ENCODE data around the gene PIK3CA.
A peak's percentile ranks its signal among the peaks of the same experiment; 100 is the strongest.

The PIK3CA gene

DNA sequence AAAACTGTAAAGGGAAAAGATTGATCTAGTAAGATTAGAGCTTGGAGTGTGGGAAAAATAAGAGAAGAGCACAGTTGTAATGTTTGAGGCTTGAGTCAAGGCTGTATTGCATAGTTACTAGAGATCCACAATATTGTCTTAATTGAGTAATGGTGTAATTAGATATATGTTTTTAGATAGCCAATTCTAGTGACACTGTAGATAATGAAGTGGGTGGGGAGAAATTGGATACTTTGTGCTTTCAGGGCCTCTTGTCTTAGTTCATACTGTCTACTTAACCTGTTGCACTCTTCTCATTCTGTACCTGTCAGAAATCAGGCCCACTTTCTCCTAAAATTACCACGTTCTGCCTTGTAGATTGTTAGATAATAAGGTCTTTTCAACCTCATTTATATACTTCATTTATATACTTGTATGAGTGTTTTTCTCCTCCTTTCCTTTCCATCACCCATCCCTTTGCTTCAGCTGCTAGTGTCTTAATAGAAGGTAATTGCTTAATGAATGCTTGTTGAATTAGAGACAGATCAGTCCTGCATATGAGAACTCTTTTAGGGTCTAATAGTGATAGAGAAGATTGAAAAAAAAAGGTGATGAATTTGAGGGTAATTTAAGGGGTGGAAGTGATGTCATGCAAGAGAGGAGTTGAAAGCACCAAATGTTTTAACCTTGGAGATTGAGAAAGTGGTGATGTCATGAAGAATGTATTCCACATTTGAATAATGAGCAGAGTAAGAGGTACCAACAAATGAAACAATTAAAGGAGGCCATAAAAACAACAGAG, 32.0 kb downstream of the PIK3CA start:
- Histone ChIP-seq H3K27ac (ENCODE audit: low read length) (no peak overlapping the region), H3K4me1 (ENCODE audit: control insufficient read depth, low read depth, low read length) (peaks cover 31% of the 10 kb centered on the region)

DNA sequence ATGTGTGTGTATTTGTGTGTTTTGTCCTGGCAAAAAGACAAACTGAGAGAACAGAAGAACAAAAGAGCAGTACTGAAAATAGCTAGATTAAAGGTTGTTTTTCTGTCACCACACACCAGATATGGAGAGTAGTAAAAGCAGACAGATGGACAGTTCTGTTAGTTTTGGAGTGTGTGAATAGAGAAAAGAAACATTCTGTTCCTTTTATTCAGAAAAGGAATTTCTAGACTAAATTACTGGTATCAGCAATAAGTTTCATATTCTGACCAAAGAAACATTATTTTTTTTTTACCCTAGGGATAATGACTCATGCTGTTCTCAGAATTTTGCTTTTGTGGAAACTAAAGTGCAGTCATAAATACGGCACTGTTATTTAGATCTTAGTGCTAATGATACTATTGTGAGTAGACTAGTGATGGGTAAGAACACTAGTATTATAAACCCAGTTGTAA, 32.9 kb downstream of the PIK3CA start:
- H3K9ac ChIP-seq (ENCODE audit: low read length): no peak overlapping the region

More for the DNA sequence above, 32.0 kb downstream of the PIK3CA start:
- Histone ChIP-seq H3K4me3 (ENCODE audit: low read length) (no peak overlapping the region), H3K9ac (ENCODE audit: low read length) (no peak overlapping the region), H3K36me3 (ENCODE audit: control insufficient read depth, low read depth, low read length) (no peaks in the 10 kb centered on the region), H3K9me3 (ENCODE audit: control insufficient read depth, low read depth, low read length) (no peaks in the 10 kb centered on the region), H3K27me3 (ENCODE audit: control insufficient read depth, insufficient read depth, low read length) (no peaks in the 10 kb centered on the region)

DNA sequence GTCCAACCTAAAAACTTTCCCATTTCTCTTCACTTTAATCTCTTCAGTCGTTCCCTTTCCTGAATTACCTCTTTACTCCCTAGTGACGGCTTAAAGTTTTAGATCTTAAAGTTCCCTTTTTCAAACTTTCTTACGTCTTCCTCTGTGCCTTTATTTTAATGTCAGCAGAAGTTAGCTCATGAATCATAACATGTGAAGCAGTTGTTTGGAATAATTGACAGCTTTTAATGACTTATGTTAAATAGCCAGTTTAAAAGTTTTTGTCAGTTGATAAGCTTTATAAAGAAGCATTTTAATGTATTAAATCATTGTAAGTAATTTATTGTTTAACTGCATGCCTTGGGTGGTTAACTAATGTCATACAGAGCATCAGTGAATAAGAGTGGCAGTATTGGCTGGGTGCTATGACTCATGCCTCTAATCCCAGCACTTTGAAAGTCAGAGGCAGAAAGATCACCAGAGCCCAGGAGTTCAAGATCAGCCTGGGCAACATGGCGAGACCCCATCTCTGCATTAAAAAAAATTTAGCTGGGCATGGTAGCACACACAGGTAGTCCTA, 33.9 kb downstream of the PIK3CA start:
- H3K9me3 ChIP-seq (ENCODE audit: control insufficient read depth, low read depth, low read length): no peaks in the 10 kb centered on the region

More for the DNA sequence above, 32.9 kb downstream of the PIK3CA start:
- H3K4me3 ChIP-seq (ENCODE audit: low read length): no peak overlapping the region
- H3K36me3 ChIP-seq (ENCODE audit: control insufficient read depth, low read depth, low read length): no peaks in the 10 kb centered on the region
- H3K27ac ChIP-seq (ENCODE audit: low read length): no peak overlapping the region
- no peaks in the 10 kb centered on the region for H3K9me3 ChIP-seq (ENCODE audit: control insufficient read depth, low read depth, low read length)
- no peaks in the 10 kb centered on the region for H3K27me3 ChIP-seq (ENCODE audit: control insufficient read depth, insufficient read depth, low read length)
- peaks cover 22% of the 10 kb centered on the region for H3K4me1 ChIP-seq (ENCODE audit: control insufficient read depth, low read depth, low read length)

DNA sequence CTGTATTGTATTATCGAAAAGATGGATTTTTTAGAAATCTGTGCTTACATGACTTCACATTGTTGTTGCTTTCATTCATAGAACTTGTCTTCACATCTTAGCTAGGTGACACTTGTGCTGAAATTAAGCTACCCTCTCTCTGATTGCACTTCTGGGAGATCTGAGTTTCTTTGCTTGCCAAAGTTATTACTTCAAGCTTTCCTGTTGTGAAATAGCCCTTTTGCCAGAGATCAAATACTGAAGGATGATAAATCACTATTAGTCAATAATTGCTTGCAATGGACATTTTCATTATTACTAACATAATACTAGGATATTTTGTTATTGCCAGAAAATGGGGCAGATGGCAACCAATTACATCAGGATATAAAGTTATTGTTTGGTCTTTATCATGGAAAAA, 34.7 kb downstream of the PIK3CA start:
- no peak overlapping the region for H3K9ac ChIP-seq (ENCODE audit: low read length)
- H3K27me3 ChIP-seq (ENCODE audit: control insufficient read depth, insufficient read depth, low read length): no peaks in the 10 kb centered on the region
- peaks cover 23% of the 10 kb centered on the region for H3K4me1 ChIP-seq (ENCODE audit: control insufficient read depth, low read depth, low read length)
- H3K9me3 ChIP-seq (ENCODE audit: control insufficient read depth, low read depth, low read length): no peaks in the 10 kb centered on the region
- no peak overlapping the region for H3K27ac ChIP-seq (ENCODE audit: low read length)
- no peak overlapping the region for H3K4me3 ChIP-seq (ENCODE audit: low read length)
- H3K36me3 ChIP-seq (ENCODE audit: control insufficient read depth, low read depth, low read length): no peaks in the 10 kb centered on the region

More for the DNA sequence above, 33.9 kb downstream of the PIK3CA start:
- Histone ChIP-seq H3K27ac (ENCODE audit: low read length) (no peak overlapping the region), H3K27me3 (ENCODE audit: control insufficient read depth, insufficient read depth, low read length) (no peaks in the 10 kb centered on the region), H3K36me3 (ENCODE audit: control insufficient read depth, low read depth, low read length) (no peaks in the 10 kb centered on the region), H3K9ac (ENCODE audit: low read length) (no peak overlapping the region), H3K4me3 (ENCODE audit: low read length) (no peak overlapping the region), H3K4me1 (ENCODE audit: control insufficient read depth, low read depth, low read length) (peaks cover 23% of the 10 kb centered on the region)

DNA sequence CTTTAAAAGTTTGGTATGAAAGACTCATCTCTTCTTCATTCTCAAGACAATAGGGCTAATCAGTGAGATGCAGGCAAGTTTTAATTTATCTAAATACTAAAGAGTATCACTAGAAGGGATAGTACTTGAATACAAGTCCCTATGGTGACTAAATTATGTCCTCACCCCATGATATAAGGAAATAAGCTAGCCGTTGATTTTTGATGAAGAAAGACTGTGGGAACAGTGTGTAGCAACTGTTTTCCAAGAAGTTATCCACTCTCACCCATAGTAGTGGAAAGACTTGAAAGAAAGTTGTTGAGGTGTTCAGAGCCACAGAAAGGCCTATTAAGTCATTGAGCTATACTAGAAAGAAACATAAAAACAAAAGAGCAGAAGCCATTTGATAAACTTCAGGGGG, 36.7 kb downstream of the PIK3CA start:
- Histone ChIP-seq H3K9ac (ENCODE audit: low read length) (no peak overlapping the region), H3K4me3 (ENCODE audit: low read length) (no peak overlapping the region), H3K9me3 (ENCODE audit: control insufficient read depth, low read depth, low read length) (no peaks in the 10 kb centered on the region), H3K27me3 (ENCODE audit: control insufficient read depth, insufficient read depth, low read length) (no peaks in the 10 kb centered on the region), H3K4me1 (ENCODE audit: control insufficient read depth, low read depth, low read length) (peaks cover 23% of the 10 kb centered on the region), H3K27ac (ENCODE audit: low read length) (no peak overlapping the region), H3K36me3 (ENCODE audit: control insufficient read depth, low read depth, low read length) (no peaks in the 10 kb centered on the region)

DNA sequence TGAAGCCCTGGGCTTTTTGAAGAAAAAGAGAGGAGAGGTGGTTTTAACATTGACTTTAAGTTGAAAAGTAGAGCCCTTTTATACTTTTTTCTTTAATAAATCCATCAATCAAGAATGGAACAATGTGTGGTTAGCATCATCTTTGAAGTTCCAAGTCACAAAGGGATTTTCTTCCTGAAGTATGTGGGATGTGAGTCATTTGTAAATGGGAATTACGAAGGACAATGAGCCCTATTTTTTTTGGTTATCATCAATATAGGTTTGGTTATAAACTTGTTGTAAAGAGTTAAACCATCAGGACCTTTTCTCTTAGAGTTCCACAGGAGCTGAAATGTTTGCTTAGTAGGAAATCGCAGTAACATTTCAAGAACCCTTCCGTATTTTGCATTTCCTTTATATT, 38.3 kb downstream of the PIK3CA start:
- no peaks in the 10 kb centered on the region for H3K9me3 ChIP-seq (ENCODE audit: control insufficient read depth, low read depth, low read length)

DNA sequence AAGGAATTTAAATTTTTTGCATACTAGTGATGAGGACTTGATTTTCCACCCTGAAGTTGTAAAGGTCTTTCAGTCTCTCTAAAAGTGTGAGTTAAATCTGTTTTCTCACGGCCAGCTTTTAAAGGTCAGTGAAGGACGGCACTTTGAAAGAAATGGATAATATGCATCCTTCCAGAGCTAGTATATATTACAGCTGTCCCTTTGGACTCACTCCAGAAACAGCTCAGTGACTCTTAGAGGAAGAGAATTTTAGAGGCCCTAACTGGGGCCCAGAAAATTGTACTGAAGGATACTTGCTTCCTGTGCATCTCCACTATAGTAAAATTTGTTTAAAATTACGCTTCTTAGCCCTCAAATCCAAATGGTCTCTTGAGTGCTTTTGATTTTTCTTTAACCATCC, 41.6 kb downstream of the PIK3CA start:
- H3K4me1 ChIP-seq (ENCODE audit: control insufficient read depth, low read depth, low read length): peaks cover 27% of the 10 kb centered on the region
- H3K9me3 ChIP-seq (ENCODE audit: control insufficient read depth, low read depth, low read length): no peaks in the 10 kb centered on the region
- no peaks in the 10 kb centered on the region for H3K36me3 ChIP-seq (ENCODE audit: control insufficient read depth, low read depth, low read length)
- H3K4me3 ChIP-seq (ENCODE audit: low read length): no peak overlapping the region
- no peak overlapping the region for H3K9ac ChIP-seq (ENCODE audit: low read length)
- H3K27ac ChIP-seq (ENCODE audit: low read length): no peak overlapping the region
- H3K27me3 ChIP-seq (ENCODE audit: control insufficient read depth, insufficient read depth, low read length): no peaks in the 10 kb centered on the region

More for the DNA sequence above, 38.3 kb downstream of the PIK3CA start:
- H3K4me1 ChIP-seq (ENCODE audit: control insufficient read depth, low read depth, low read length): peaks cover 23% of the 10 kb centered on the region
- no peaks in the 10 kb centered on the region for H3K27me3 ChIP-seq (ENCODE audit: control insufficient read depth, insufficient read depth, low read length)
- no peak overlapping the region for H3K9ac ChIP-seq (ENCODE audit: low read length)
- no peak overlapping the region for H3K27ac ChIP-seq (ENCODE audit: low read length)
- H3K4me3 ChIP-seq (ENCODE audit: low read length): no peak overlapping the region
- no peaks in the 10 kb centered on the region for H3K36me3 ChIP-seq (ENCODE audit: control insufficient read depth, low read depth, low read length)

DNA sequence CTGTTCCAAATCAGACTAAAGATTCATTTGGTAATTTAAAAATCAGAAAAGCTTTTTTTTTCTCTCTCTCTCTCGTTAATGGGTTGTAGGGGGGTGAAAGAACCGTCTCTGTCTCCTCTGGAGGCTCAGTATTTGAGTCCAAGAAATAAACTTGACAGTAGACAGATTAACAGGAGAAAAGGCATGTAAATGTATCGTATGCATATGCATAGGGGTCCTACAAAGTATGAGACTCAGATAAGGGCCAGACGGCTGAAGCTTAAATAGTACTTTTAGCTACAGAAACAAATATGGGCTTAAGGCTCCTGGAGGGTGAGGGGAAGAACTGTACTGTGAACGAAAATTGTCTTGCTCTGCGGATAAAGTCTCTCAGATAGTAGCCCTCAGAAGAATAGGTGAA, 42.4 kb downstream of the PIK3CA start:
- H3K9ac ChIP-seq (ENCODE audit: low read length): no peak overlapping the region
- H3K27ac ChIP-seq (ENCODE audit: low read length): peak overlapping the region; percentile 16
- no peaks in the 10 kb centered on the region for H3K9me3 ChIP-seq (ENCODE audit: control insufficient read depth, low read depth, low read length)
- no peaks in the 10 kb centered on the region for H3K36me3 ChIP-seq (ENCODE audit: control insufficient read depth, low read depth, low read length)
- H3K27me3 ChIP-seq (ENCODE audit: control insufficient read depth, insufficient read depth, low read length): no peaks in the 10 kb centered on the region
- no peak overlapping the region for H3K4me3 ChIP-seq (ENCODE audit: low read length)
- H3K4me1 ChIP-seq (ENCODE audit: control insufficient read depth, low read depth, low read length): peaks cover 32% of the 10 kb centered on the region

DNA sequence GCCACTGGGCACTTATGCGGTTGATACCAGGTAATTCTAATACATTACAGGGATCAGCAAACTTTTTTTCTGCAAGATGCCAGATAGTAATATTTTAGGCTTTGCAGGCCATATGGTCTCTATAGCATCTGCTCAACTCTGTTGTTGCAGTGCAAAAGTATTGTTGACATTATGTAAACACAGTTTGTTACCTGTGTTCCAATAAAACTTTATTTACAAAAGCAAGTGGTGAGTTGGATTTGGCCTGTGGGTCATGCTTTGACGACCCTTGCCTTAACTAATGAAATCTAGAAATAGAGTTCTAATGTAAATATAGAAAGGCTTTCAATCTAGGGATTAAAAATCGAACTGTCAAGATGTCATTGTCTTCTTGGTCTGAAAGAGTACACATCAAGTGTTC, 44.4 kb downstream of the PIK3CA start:
- no peaks in the 10 kb centered on the region for H3K9me3 ChIP-seq (ENCODE audit: control insufficient read depth, low read depth, low read length)
- peaks cover 32% of the 10 kb centered on the region for H3K4me1 ChIP-seq (ENCODE audit: control insufficient read depth, low read depth, low read length)
- no peaks in the 10 kb centered on the region for H3K27me3 ChIP-seq (ENCODE audit: control insufficient read depth, insufficient read depth, low read length)
- H3K27ac ChIP-seq (ENCODE audit: low read length): no peak overlapping the region
- H3K9ac ChIP-seq (ENCODE audit: low read length): no peak overlapping the region
- H3K4me3 ChIP-seq (ENCODE audit: low read length): no peak overlapping the region
- H3K36me3 ChIP-seq (ENCODE audit: control insufficient read depth, low read depth, low read length): no peaks in the 10 kb centered on the region

DNA sequence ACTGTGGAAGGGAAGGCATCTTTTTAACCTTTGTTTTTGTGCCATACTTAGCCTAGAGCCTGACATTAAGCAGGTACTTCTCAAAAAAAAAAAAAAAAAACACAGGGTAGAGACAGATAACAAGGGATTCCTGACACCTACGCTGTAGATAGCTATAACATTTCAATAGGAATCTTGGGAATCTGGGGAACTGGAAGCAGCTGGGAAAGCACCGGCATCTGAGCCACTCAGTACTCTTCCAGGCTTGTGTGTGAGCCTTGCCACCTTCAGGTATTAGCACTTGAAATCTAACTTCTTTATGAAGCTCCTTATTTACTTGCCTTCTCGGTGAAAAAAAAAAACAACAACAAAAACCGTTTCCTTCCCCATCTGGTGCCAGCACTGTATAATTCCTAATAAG, 46.8 kb downstream of the PIK3CA start:
- Histone ChIP-seq H3K4me3 (ENCODE audit: low read length) (no peak overlapping the region), H3K36me3 (ENCODE audit: control insufficient read depth, low read depth, low read length) (no peaks in the 10 kb centered on the region), H3K27ac (ENCODE audit: low read length) (no peak overlapping the region), H3K9ac (ENCODE audit: low read length) (no peak overlapping the region), H3K27me3 (ENCODE audit: control insufficient read depth, insufficient read depth, low read length) (no peaks in the 10 kb centered on the region), H3K4me1 (ENCODE audit: control insufficient read depth, low read depth, low read length) (peaks cover 24% of the 10 kb centered on the region), H3K9me3 (ENCODE audit: control insufficient read depth, low read depth, low read length) (no peaks in the 10 kb centered on the region)

DNA sequence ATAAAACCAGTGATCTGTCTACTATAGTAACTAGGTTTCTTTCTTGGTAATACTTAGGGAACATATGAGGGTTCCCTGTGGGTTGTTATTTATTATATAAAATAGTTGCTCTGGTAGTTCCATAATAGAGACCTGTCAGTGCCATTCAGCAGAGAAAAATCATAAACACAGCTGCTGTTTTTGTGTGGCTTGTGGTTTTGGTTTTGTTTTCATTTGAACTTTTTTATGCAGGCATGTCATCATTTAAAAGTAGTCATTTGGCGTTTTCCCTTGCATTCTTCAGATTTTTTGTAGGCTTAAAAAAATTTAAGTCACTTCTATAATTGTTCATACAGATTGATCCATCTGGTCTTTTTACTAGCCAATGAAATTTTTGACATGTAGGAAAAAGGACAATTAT, 47.9 kb downstream of the PIK3CA start:
- H3K36me3 ChIP-seq (ENCODE audit: control insufficient read depth, low read depth, low read length): no peaks in the 10 kb centered on the region
- no peak overlapping the region for H3K27ac ChIP-seq (ENCODE audit: low read length)
- no peaks in the 10 kb centered on the region for H3K9me3 ChIP-seq (ENCODE audit: control insufficient read depth, low read depth, low read length)
- H3K4me1 ChIP-seq (ENCODE audit: control insufficient read depth, low read depth, low read length): peaks cover 13% of the 10 kb centered on the region
- H3K27me3 ChIP-seq (ENCODE audit: control insufficient read depth, insufficient read depth, low read length): no peaks in the 10 kb centered on the region
- H3K9ac ChIP-seq (ENCODE audit: low read length): no peak overlapping the region
- no peak overlapping the region for H3K4me3 ChIP-seq (ENCODE audit: low read length)

DNA sequence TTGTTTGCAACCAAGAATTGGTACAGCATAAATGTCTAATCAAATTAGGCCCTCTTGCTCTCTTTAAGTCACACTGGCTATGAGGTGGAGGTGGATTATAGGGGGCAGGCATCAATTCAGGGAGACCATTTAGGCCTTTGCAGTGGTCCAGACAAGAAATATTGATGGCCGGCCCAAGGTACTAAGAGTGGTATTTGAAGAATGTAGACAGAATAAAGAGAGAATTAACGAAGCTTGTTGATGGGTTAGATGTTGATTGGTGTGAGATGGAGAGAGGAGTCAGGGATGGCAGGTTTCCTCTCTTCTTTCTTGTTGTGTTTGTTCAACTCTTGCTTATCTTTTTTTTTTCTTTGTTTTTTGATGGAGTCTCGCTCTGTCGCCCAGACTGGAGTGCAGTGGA, 48.5 kb downstream of the PIK3CA start:
- H3K4me3 ChIP-seq (ENCODE audit: low read length): no peak overlapping the region
- peaks cover 13% of the 10 kb centered on the region for H3K4me1 ChIP-seq (ENCODE audit: control insufficient read depth, low read depth, low read length)
- no peak overlapping the region for H3K9ac ChIP-seq (ENCODE audit: low read length)
- H3K27me3 ChIP-seq (ENCODE audit: control insufficient read depth, insufficient read depth, low read length): no peaks in the 10 kb centered on the region
- H3K27ac ChIP-seq (ENCODE audit: low read length): no peak overlapping the region
- H3K9me3 ChIP-seq (ENCODE audit: control insufficient read depth, low read depth, low read length): no peaks in the 10 kb centered on the region
- no peaks in the 10 kb centered on the region for H3K36me3 ChIP-seq (ENCODE audit: control insufficient read depth, low read depth, low read length)
